Astrocyte of the hippocampus (primary cell): ENCODE results near the gene TNNC1.

Experiments
- DNase-seq: peaks from one replicate; pipeline ENCODE4 v3.0.0; 2011; ENCODE audit warnings: low read depth, low spot score

Gene TNNC1

GRCh38 chr3:52401551-52401950 is 52.3 kb downstream of the TNNC1 start:
- DNase-seq, result no peak
